ENCODE measurements around the gene NOBOX. TPM values are rescaled to one million over a fixed set of nuclear protein-coding genes. Genes with fewer than 3 reads are reported as not detected.
"Not testable (repeated sequence)": the region's sequence is repeated elsewhere in the genome, so short reads cannot be mapped to it uniquely, and the experiment has no call there.

The NOBOX gene
- total RNA-seq, 1 donor from 2014 or later = not detected

- intact Hi-C loops (cut with micrococcal nuclease) = loop anchor here (1.0 kb wide), 1 partner anchor 46 kb away; no protein-coding TSS in a partner anchor
- no peaks in the 10 kb centered on the region for H3K36me3 Mint-ChIP-seq (ENCODE audit: low read depth)
- no peaks in the 10 kb centered on the region for H3K4me1 Mint-ChIP-seq
- no peak overlapping the region for H3K27ac Mint-ChIP-seq
- CTCF ChIA-PET = interaction anchor here (0.8 to 1.3 kb wide), 3 partner anchors 45 to 1197 kb away, joined by 3 to 4 read pairs (median 4); no protein-coding TSS in a partner anchor
- POLR2A ChIA-PET = no interaction called here
- H3K27me3 Mint-ChIP-seq = no peaks in the 10 kb centered on the region
- ATAC-seq (ENCODE audit: low read depth) (peak; percentile 25), DNase-seq (no peak)
- TF ChIP-seq CTCF (IDR thresholded peaks at IDR 0.05) = no peak
- no peaks in the 10 kb centered on the region for H3K9me3 Mint-ChIP-seq
- no peak overlapping the region for H3K4me3 Mint-ChIP-seq
Observed at GRCh38 chr7:144437370-144438191, 34.1 kb upstream of the NOBOX start.

DNA sequence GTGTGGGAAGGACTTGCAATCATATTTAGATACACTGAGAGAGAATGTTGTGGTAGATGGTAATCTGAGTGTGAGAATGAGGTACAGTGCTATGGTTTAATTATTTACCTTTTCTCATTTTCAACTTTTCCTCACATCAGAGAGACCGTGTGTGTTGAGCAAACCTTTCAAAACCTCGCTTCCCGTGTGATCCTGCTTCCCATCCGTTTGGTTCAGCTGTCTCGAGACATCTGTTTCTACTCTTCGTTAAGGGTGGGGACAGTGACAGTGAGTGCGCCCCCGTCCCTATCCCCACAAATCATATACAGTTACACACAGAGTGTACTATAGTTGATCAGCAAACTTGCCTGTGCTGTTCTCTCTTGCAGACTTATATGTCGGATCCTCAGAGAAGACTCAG lies 33.0 kb upstream of the NOBOX start:
- intact Hi-C loops (cut with micrococcal nuclease) = no loop called here
- H3K27me3 Mint-ChIP-seq = no peaks in the 10 kb centered on the region
- ATAC-seq (ENCODE audit: low read depth) = no peak
- TF ChIP-seq CTCF (IDR thresholded peaks at IDR 0.05) = no peak
- H3K27ac Mint-ChIP-seq = no peak overlapping the region
- H3K36me3 Mint-ChIP-seq (ENCODE audit: low read depth) = no peaks in the 10 kb centered on the region
- POLR2A ChIA-PET = no interaction called here
- CTCF ChIA-PET = no interaction called here
- no peaks in the 10 kb centered on the region for H3K9me3 Mint-ChIP-seq
- no peak for DNase-seq
- no peaks in the 10 kb centered on the region for H3K4me1 Mint-ChIP-seq
- no peak overlapping the region for H3K4me3 Mint-ChIP-seq

DNA sequence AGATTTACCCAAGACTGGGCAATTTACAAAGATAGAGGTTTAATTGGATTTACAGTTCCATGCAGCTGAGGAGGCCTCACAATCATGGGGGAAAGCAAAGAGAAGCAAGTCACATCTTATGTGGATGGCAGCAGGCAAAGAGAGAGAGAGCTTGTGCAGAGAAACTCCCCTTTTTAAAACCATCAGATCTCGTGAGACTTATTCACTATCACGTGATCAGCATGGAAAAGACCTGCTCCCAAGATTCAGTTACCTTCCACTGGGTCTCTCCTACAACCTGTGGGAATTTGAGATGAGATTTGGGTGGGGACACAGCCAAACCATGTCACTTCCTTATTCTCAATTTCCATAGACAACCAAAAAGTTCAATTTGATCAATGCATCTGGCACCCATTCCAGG lies 24.9 kb upstream of the NOBOX start:
- POLR2A ChIA-PET = no interaction called here
- H3K9me3 Mint-ChIP-seq = peaks cover 16% of the 10 kb centered on the region
- H3K4me1 Mint-ChIP-seq = no peaks in the 10 kb centered on the region
- no peak for TF ChIP-seq CTCF (IDR thresholded peaks at IDR 0.05)
- intact Hi-C loops (cut with micrococcal nuclease) = no loop called here
- no peaks in the 10 kb centered on the region for H3K27me3 Mint-ChIP-seq
- CTCF ChIA-PET = no interaction called here
- H3K27ac Mint-ChIP-seq = no peak overlapping the region
- H3K36me3 Mint-ChIP-seq (ENCODE audit: low read depth) = no peaks in the 10 kb centered on the region
- no peak for ATAC-seq (ENCODE audit: low read depth)
- no peak overlapping the region for H3K4me3 Mint-ChIP-seq
- no peak for DNase-seq

- H3K27ac Mint-ChIP-seq; intact Hi-C loops (cut with micrococcal nuclease); H3K4me3 Mint-ChIP-seq; CTCF ChIA-PET; H3K4me1 Mint-ChIP-seq; POLR2A ChIA-PET; DNase-seq; H3K27me3 Mint-ChIP-seq; H3K36me3 Mint-ChIP-seq (ENCODE audit: low read depth); ATAC-seq (ENCODE audit: low read depth): not testable (repeated sequence)
- peaks cover 16% of the 10 kb centered on the region for H3K9me3 Mint-ChIP-seq
Observed at GRCh38 chr7:144427539-144427938, 24.0 kb upstream of the NOBOX start.

- CTCF ChIA-PET; intact Hi-C loops (cut with micrococcal nuclease); H3K4me3 Mint-ChIP-seq; POLR2A ChIA-PET; DNase-seq; H3K4me1 Mint-ChIP-seq; H3K9me3 Mint-ChIP-seq; H3K27ac Mint-ChIP-seq; H3K27me3 Mint-ChIP-seq; ATAC-seq (ENCODE audit: low read depth); H3K36me3 Mint-ChIP-seq (ENCODE audit: low read depth): not testable (repeated sequence)
Observed at GRCh38 chr7:144418931-144419330, 15.4 kb upstream of the NOBOX start.

DNA sequence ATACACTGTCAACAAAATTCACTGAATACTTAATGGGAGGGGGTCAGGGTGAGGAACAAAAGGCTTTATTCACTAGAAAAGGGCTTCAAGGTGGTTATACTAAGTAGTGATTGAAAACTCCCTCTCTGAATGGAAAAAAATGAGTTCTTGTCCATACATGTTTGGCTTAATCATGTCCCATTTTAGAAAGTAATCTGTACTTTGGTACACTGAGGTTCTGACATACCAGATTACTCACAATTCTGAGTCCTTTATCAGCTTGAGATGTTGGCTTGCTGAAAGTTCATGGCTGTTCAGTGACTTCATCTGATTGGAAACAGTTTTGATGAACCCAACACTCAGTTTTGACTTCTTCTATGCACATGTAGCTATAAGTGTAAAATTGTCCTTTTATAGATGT lies 12.8 kb upstream of the NOBOX start:
- intact Hi-C loops (cut with micrococcal nuclease) = no loop called here
- Mint-ChIP-seq H3K9me3 (no peaks in the 10 kb centered on the region), H3K27ac (no peak overlapping the region), H3K27me3 (peaks cover 1% of the 10 kb centered on the region), H3K4me1 (no peaks in the 10 kb centered on the region), H3K36me3 (ENCODE audit: low read depth) (no peaks in the 10 kb centered on the region), H3K4me3 (no peak overlapping the region)
- CTCF ChIA-PET = no interaction called here
- DNase-seq = no peak
- POLR2A ChIA-PET = no interaction called here
- no peak for TF ChIP-seq CTCF (IDR thresholded peaks at IDR 0.05)
- ATAC-seq (ENCODE audit: low read depth) = no peak

Data from activated B cell treated with CpG ODN at 0.5 μM for 24 hours (primary cell).